Measurements from ENCODE around the gene EML4.
A peak's percentile ranks its signal among the peaks of the same experiment; 100 is the strongest.

EML4 gene

GRCh38 chr2:42137125-42137841 is 31.9 kb upstream of the EML4 start:
- no peak for DNase-seq

- no peak for DNase-seq
These were observed 30.8 kb upstream of the EML4 start for GRCh38 chr2:42138163-42139015.

- DNase-seq = no peak
These were observed 30.1 kb upstream of the EML4 start for GRCh38 chr2:42139101-42139500.

GRCh38 chr2:42140496-42140895 is 28.7 kb upstream of the EML4 start:
- no peak for DNase-seq

- peak; percentile 36 for DNase-seq
These were observed 27.2 kb upstream of the EML4 start for GRCh38 chr2:42141687-42142546.

- DNase-seq = no peak
These were observed 26.5 kb upstream of the EML4 start for GRCh38 chr2:42142547-42143184.

GRCh38 chr2:42147641-42148274 is 21.4 kb upstream of the EML4 start:
- no peak for DNase-seq

GRCh38 chr2:42150159-42150558 is 19.0 kb upstream of the EML4 start:
- no peak for DNase-seq

GRCh38 chr2:42153944-42154581 is 15.1 kb upstream of the EML4 start:
- no peak for DNase-seq

GRCh38 chr2:42156721-42157120 is 12.4 kb upstream of the EML4 start:
- no peak for DNase-seq

- no peak for DNase-seq
These were observed 7.7 kb upstream of the EML4 start for GRCh38 chr2:42161444-42161843.

GRCh38 chr2:42163444-42164045 is 5.6 kb upstream of the EML4 start:
- no peak for DNase-seq

- no peak for DNase-seq
These were observed 5.1 kb upstream of the EML4 start for GRCh38 chr2:42164046-42164445.

GRCh38 chr2:42164971-42165370 is 4.2 kb upstream of the EML4 start:
- DNase-seq = no peak

GRCh38 chr2:42167458-42167857 is 1.7 kb upstream of the EML4 start:
- DNase-seq = no peak

- DNase-seq = no peak
These were observed 574 bp upstream of the EML4 start for GRCh38 chr2:42168459-42169099.

- DNase-seq = no peak
These were observed 845 bp downstream of the EML4 start for GRCh38 chr2:42169874-42170521.

- DNase-seq = no peak
These were observed 1.7 kb downstream of the EML4 start for GRCh38 chr2:42170619-42171395.

- no peak for DNase-seq
These were observed 2.3 kb downstream of the EML4 start for GRCh38 chr2:42171396-42171980.
